Breast epithelium (tissue), 4 donors: ENCODE data around the gene STMN1. TPM values are rescaled to one million over a fixed set of nuclear protein-coding genes. Genes with fewer than 3 reads are reported as not detected.

ENCODE experiments used
- DNase-seq, 2 donors: peaks; one replicate each; pipeline ENCODE4 v3.0.0-alpha.2; 2019; ENCODE audit warnings: low spot score in 2 of 2
- H3K27ac ChIP-seq, 2 donors: fragments of 200-600 bp; sonication (generic) in 1 of 2; one replicate each; pipeline ENCODE4 v1.5.1; 2016 to 2019; ENCODE audit warnings: mild to moderate bottlenecking in 1 of 2
- H3K27me3 ChIP-seq, 2 donors: fragments of 200-600 bp; sonication (generic) in 1 of 2; one replicate each; pipeline versions ENCODE4 v1.5.1 to v1.6.0; 2017 to 2019; ENCODE audit warnings: control low read depth in 1 of 2, mild to moderate bottlenecking in 1 of 2
- H3K36me3 ChIP-seq: fragments of 200-600 bp; one replicate; pipeline ENCODE4 v1.5.1; 2019
- H3K4me1 ChIP-seq, 2 donors: fragments of 200-600 bp; sonication (generic); one replicate each; pipeline ENCODE4 v1.5.1; 2016 to 2019; ENCODE audit warnings: control low read depth in 1 of 2
- H3K4me3 ChIP-seq, 3 donors: fragments of 200-600 bp; sonication (generic); 1 replicate in 2 of 3; 2 replicates in 1 of 3; pipeline ENCODE4 v1.5.1; 2016 to 2019; ENCODE audit warnings: mild to moderate bottlenecking in 3 of 3, moderate library complexity in 2 of 3
- H3K9me3 ChIP-seq, 2 donors: fragments of 200-600 bp; sonication (generic) in 1 of 2; one replicate each; pipeline ENCODE4 v1.5.1; 2016 to 2019; ENCODE audit warnings: control low read depth in 1 of 2
- POLR2A ChIP-seq: fragments of 450-650 bp; IDR thresholded peaks from one replicate; pipeline ENCODE4 v1.6.1; 2016; ENCODE audit warnings: antibody characterized with exemption, mild to moderate bottlenecking, moderate library complexity
- POLR2AphosphoS5 ChIP-seq, 3 donors: sonication (generic); formaldehyde crosslinking; IDR thresholded peaks; one replicate each; pipeline ENCODE4 v1.6.1; 2017; ENCODE audit warnings: antibody characterized with exemption in 3 of 3
- intact Hi-C: fragments of 100-400 bp; cut with DNase I; formaldehyde crosslinking; loops from one replicate; pipeline ENCODE4 v1.15.1; 2023; ENCODE audit warnings: low total_unique reads
- total RNA-seq, 3 donors: library from RNA; depleted of rRNA; stranded (reverse); fragments of >200 nt; gene quantifications; one replicate each; pipeline ENCODE4 v1.1.0, GENCODE V29; 2016
- TF ChIP-seq, protein P1 (sequence below), 3 donors: fragments of 450-650 bp; IDR thresholded peaks; one replicate each; pipeline ENCODE4 v1.5.1; 2016 to 2017; ENCODE audit warnings: antibody characterized with exemption in 3 of 3, mild to moderate bottlenecking in 3 of 3, moderate library complexity in 3 of 3

STMN1 gene
- total RNA-seq, 3 donors from 2014 or later = 23.9 to 33.8 (median 28.4) TPM

DNA sequence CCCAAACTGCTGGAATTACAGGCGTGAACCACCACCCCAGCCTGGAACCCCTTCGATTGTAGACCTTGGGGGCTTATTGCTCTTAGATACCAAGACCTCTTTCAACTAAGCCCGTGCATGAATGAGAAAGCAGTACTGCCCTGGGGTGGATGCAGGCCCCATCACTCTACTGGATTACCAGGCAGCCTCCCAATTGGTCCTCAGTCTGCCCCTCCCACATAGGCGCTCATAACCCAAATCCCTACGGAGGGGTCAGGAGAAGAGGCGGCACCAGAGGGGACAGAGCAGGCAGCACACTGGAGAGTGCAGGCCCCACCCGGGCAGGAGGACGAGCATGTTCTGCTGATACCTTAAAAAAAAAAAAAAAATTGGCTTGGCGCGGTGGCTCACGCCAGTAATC lies 12.4 kb upstream of the STMN1 start:
- no peaks in the 10 kb centered on the region for H3K4me1 ChIP-seq
- TF ChIP-seq POLR2A (no peak), POLR2AphosphoS5 (IDR thresholded peaks at IDR 0.05) (no peak)
- TF ChIP-seq, protein P1, sequence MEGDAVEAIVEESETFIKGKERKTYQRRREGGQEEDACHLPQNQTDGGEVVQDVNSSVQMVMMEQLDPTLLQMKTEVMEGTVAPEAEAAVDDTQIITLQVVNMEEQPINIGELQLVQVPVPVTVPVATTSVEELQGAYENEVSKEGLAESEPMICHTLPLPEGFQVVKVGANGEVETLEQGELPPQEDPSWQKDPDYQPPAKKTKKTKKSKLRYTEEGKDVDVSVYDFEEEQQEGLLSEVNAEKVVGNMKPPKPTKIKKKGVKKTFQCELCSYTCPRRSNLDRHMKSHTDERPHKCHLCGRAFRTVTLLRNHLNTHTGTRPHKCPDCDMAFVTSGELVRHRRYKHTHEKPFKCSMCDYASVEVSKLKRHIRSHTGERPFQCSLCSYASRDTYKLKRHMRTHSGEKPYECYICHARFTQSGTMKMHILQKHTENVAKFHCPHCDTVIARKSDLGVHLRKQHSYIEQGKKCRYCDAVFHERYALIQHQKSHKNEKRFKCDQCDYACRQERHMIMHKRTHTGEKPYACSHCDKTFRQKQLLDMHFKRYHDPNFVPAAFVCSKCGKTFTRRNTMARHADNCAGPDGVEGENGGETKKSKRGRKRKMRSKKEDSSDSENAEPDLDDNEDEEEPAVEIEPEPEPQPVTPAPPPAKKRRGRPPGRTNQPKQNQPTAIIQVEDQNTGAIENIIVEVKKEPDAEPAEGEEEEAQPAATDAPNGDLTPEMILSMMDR (IDR thresholded peaks at IDR 0.05) = no peak
- no peak overlapping the region for H3K27ac ChIP-seq
- no peak overlapping the region for H3K4me3 ChIP-seq
- H3K36me3 ChIP-seq = no peaks in the 10 kb centered on the region
- no peaks in the 10 kb centered on the region for H3K27me3 ChIP-seq
- DNase-seq = no peak
- intact Hi-C loops = no loop called here
- no peaks in the 10 kb centered on the region for H3K9me3 ChIP-seq

DNA sequence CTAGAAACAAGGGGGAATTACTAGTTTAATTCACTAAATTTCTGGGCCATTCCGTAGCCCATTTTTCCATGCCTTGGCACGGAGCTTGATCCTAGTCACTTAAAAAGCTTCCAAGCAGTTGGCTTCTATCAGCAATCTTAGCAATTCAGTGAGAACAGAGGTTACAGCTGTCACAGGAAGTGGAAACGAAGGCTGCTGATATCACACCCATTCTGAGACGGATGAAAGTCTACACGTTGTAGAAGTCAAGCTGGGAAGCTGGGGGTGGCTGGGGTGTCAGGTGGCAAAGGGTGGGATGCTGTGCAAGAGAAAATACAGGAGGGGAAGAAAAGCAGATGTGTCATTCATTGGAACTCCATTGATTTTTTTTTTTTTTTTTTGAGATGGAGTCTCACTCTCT lies 11.8 kb upstream of the STMN1 start:
- Histone ChIP-seq H3K36me3 (no peaks in the 10 kb centered on the region), H3K4me3 (no peak overlapping the region), H3K4me1 (no peaks in the 10 kb centered on the region), H3K27ac (no peak overlapping the region), H3K27me3 (no peaks in the 10 kb centered on the region), H3K9me3 (no peaks in the 10 kb centered on the region)
- intact Hi-C loops = no loop called here
- TF ChIP-seq POLR2AphosphoS5 (IDR thresholded peaks at IDR 0.05) (no peak), POLR2A (no peak)
- TF ChIP-seq, protein P1 (IDR thresholded peaks at IDR 0.05) = no peak
- no peak for DNase-seq

DNA sequence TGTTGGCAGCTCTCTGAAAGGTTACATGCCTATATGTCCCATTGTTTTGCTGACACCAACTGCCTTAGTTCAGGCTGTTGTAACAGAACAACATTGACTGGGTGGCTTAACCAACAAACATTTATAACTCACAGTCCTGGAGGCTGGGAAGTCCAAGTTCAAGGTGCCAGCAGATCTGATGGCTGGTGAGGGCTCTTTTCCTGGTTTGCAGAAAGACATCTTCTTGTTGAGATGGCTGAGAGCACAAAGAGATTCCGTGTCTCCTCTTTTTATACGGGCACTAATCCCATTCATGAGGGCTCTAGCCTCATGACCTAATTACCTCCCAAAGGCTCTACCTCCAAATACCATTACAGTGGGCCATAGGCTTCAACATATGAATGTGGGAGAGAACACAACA lies 10.2 kb upstream of the STMN1 start:
- no peak for TF ChIP-seq POLR2AphosphoS5 (IDR thresholded peaks at IDR 0.05)
- no peak for TF ChIP-seq POLR2A
- intact Hi-C loops = no loop called here
- Histone ChIP-seq H3K36me3 (no peaks in the 10 kb centered on the region), H3K4me3 (no peak overlapping the region), H3K27me3 (no peaks in the 10 kb centered on the region), H3K4me1 (no peaks in the 10 kb centered on the region), H3K27ac (no peak overlapping the region), H3K9me3 (no peaks in the 10 kb centered on the region)
- no peak for DNase-seq

DNA sequence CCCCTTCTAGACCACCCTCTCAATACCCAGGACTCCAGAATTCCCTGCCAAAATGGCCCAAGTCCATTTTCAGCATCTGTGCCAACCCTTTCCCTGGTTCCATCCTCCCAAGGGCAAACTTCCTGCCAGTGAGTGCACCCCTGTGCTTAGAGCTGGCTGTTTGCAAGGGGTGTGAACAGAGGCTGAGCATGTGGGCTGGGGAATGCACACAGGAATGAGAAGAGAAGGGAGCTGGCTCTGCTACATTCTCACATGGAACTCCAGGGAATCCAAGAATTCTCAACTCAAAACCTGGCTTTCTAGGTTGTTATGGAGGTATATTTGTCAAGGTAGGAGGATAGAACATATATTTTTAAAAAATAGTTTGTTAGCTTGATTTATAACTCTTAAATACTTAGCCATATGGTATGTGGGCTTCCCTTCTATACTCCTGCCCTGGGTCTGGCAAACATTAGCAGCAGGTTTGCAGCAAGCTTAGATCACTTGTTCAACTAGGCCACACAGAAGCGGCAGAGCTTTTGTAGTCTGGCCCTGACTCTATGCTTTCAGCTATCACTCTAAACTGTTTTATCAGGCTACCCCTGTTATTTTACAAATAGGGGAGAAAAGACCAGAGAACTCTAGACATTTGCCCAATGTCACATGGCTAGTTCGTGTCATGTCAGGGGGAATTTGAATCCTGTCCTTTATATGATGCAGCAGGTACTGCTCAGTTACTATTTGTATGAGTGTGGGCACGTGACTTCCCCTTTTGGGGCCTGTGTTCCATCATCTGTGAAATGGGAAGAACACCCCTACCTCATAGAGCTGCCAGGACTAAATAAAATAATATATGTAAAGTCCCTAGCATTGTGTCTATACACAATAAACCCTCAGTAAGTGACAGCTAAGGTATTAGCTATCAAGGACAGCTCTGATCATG lies 8.1 kb upstream of the STMN1 start:
- H3K27ac ChIP-seq = no peak overlapping the region

DNA sequence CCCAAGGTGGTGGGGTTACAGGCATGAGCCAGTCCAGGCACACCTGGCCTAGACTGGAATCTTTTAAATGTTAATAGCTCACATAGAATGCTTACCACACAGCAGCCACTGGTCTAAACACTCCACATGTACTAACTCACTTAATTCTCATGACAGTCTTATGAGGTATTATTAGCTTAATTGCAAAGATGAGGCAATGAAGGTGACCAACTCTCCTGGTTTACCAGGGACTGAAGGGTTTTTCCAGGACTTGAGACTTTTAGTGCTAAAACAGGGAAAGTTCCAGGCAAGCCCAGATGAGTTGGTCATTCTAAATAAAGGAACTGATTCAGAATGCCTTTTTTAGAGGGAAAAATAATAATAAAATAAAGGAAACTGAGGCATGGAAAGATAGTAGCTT lies 7.0 kb upstream of the STMN1 start:
- H3K9me3 ChIP-seq = no peaks in the 10 kb centered on the region
- H3K36me3 ChIP-seq = no peaks in the 10 kb centered on the region
- no peak overlapping the region for H3K27ac ChIP-seq
- no peak overlapping the region for H3K4me3 ChIP-seq
- no peaks in the 10 kb centered on the region for H3K27me3 ChIP-seq
- intact Hi-C loops = no loop called here
- no peaks in the 10 kb centered on the region for H3K4me1 ChIP-seq
- TF ChIP-seq, protein P1 (IDR thresholded peaks at IDR 0.05) = no peak
- no peak for TF ChIP-seq POLR2A
- TF ChIP-seq POLR2AphosphoS5 (IDR thresholded peaks at IDR 0.05) = no peak
- DNase-seq = no peak

More for the DNA sequence above, 8.1 kb upstream of the STMN1 start:
- Histone ChIP-seq H3K4me3 (no peak overlapping the region), H3K4me1 (no peaks in the 10 kb centered on the region), H3K9me3 (no peaks in the 10 kb centered on the region), H3K27me3 (no peaks in the 10 kb centered on the region), H3K36me3 (no peaks in the 10 kb centered on the region)
- intact Hi-C loops = no loop called here
- DNase-seq = no peak
- no peak for TF ChIP-seq POLR2AphosphoS5 (IDR thresholded peaks at IDR 0.05)
- TF ChIP-seq, protein P1 (IDR thresholded peaks at IDR 0.05) = no peak
- TF ChIP-seq POLR2A = no peak
